Peyer's patch (tissue), 4 donors: ENCODE measurements around the gene TRMT61A. TPM values are rescaled to one million over a fixed set of nuclear protein-coding genes. Genes with fewer than 3 reads are reported as not detected.

ENCODE experiments used
- DNase-seq, 3 donors: peaks; one replicate each; pipeline ENCODE4 v3.0.0-alpha.2; 2017 to 2019
- H3K27ac ChIP-seq, 4 donors: fragments of 200-600 bp; sonication (generic); one replicate each; pipeline ENCODE4 v1.5.1; 2016 to 2019
- H3K27me3 ChIP-seq, 2 donors: fragments of 200-600 bp; sonication (generic); one replicate each; pipeline ENCODE4 v1.5.1; 2019
- H3K36me3 ChIP-seq, 3 donors: fragments of 200-600 bp; sonication (generic); one replicate each; pipeline ENCODE4 v1.5.1; 2016 to 2019
- H3K4me1 ChIP-seq, 4 donors: fragments of 200-600 bp; sonication (generic); one replicate each; pipeline ENCODE4 v1.5.1; 2016 to 2019
- H3K4me3 ChIP-seq, 4 donors: fragments of 200-600 bp; sonication (generic); 1 replicate in 3 of 4; 2 replicates in 1 of 4; pipeline ENCODE4 v1.5.1; 2016 to 2019; ENCODE audit warnings: mild to moderate bottlenecking in 1 of 4
- H3K9me3 ChIP-seq, 4 donors: fragments of 200-600 bp; sonication (generic); one replicate each; pipeline ENCODE4 v1.5.1; 2016 to 2019; ENCODE audit warnings: mild to moderate bottlenecking in 1 of 4
- POLR2A ChIP-seq, 2 donors: fragments of 450-650 bp; IDR thresholded peaks; one replicate each; pipeline ENCODE4 v1.5.1; 2017; ENCODE audit warnings: antibody characterized with exemption in 2 of 2, mild to moderate bottlenecking in 2 of 2, moderate library complexity in 2 of 2
- total RNA-seq, 4 donors: library from RNA; depleted of rRNA; stranded (reverse); fragments of >200 nt; gene quantifications; one replicate each; pipeline ENCODE4 v1.1.0, GENCODE V29; 2016
- TF ChIP-seq, protein P1 (sequence below), 6 experiments: fragments of 450-650 bp in 4 of 6; fragments of 200-600 bp in 2 of 6; sonication (generic) in 1 of 6; IDR thresholded peaks; one replicate each; pipeline ENCODE4 v1.5.1; 2017 to 2019; ENCODE audit warnings: antibody characterized with exemption in 6 of 6, mild to moderate bottlenecking in 3 of 6, moderate library complexity in 1 of 6

Gene TRMT61A
- total RNA-seq, 4 donors from 2014 or later, result 6.1 to 13.9 (median 8.7) TPM

DNA sequence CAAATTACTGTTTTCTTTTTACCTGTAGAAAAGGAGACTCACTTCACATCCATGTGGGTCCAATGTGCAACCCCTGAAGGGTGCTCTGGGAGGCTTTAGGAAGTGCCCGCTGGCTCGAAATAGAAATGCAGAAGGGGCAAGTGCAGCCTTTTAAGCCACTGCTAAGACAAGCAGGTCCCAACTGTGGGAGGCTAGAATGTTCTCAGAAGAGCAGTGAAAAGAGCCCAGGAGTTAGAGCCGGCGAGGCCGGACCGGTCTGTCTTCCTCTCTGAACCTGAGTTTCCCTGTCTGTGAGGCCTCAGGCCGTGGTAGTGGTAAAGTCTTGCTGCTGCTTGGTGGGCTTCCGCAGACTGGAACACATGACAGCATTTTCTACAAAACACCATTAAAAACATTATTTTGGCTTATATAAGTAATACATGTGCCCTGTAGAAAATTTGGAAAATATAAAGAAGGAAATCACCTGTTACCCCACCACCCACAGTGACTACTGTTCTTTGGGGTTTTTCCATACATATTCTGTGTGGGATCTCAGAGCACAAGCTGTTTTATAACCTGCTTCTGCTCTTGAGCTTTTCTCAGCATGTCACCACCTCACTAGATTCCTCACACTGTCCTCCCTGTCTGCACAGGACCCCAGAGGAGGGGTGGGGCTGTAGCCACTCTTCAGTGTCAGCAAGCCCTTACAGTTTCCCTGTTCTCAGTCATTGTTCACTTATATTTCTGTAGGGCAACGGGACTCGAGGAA, 12.4 kb upstream of the TRMT61A start:
- Histone ChIP-seq H3K4me1 (peaks cover 0 to 41% (median 9%) of the 10 kb centered on the region in 4 donors), H3K4me3 (no peak overlapping the region), H3K36me3 (peaks cover 0 to 1% (median 0%) of the 10 kb centered on the region in 3 donors), H3K27ac (no peak overlapping the region), H3K9me3 (no peaks in the 10 kb centered on the region), H3K27me3 (no peaks in the 10 kb centered on the region)
- peak in 1 of 3 donors; percentile 37 for DNase-seq
- TF ChIP-seq, protein P1, sequence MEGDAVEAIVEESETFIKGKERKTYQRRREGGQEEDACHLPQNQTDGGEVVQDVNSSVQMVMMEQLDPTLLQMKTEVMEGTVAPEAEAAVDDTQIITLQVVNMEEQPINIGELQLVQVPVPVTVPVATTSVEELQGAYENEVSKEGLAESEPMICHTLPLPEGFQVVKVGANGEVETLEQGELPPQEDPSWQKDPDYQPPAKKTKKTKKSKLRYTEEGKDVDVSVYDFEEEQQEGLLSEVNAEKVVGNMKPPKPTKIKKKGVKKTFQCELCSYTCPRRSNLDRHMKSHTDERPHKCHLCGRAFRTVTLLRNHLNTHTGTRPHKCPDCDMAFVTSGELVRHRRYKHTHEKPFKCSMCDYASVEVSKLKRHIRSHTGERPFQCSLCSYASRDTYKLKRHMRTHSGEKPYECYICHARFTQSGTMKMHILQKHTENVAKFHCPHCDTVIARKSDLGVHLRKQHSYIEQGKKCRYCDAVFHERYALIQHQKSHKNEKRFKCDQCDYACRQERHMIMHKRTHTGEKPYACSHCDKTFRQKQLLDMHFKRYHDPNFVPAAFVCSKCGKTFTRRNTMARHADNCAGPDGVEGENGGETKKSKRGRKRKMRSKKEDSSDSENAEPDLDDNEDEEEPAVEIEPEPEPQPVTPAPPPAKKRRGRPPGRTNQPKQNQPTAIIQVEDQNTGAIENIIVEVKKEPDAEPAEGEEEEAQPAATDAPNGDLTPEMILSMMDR (IDR thresholded peaks at IDR 0.05), result no peak
- no peak for TF ChIP-seq POLR2A (IDR thresholded peaks at IDR 0.05)

DNA sequence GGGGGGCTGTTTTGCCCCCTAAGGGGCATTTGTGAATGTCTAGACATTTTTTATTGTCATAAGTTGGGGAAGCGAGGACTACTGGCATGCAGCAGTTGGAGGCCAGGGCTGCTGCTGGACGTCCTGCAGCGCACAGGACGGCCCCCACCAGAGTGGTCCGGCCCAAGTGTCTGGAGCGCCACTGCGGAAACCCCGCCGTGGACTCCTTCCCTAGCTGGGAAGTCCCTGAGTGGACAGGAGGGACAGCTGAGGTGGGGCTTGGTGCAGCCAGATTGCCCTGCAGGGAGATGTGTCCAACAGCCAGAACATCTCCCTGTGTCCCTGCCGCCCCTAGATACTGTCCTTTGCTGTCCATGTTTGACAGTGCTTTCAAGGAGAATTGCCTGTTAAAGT, 11.8 kb upstream of the TRMT61A start:
- H3K27ac ChIP-seq, result no peak overlapping the region
- H3K4me3 ChIP-seq, result no peak overlapping the region
- DNase-seq, result peak in 1 of 3 donors; percentile 42
- H3K27me3 ChIP-seq, result peaks cover 0 to 5% of the 10 kb centered on the region in 2 donors
- TF ChIP-seq, protein P1 (IDR thresholded peaks at IDR 0.05), result no peak
- no peak for TF ChIP-seq POLR2A (IDR thresholded peaks at IDR 0.05)
- H3K4me1 ChIP-seq, result peaks cover 0 to 47% (median 13%) of the 10 kb centered on the region in 4 donors
- H3K9me3 ChIP-seq, result no peaks in the 10 kb centered on the region
- no peaks in the 10 kb centered on the region for H3K36me3 ChIP-seq

DNA sequence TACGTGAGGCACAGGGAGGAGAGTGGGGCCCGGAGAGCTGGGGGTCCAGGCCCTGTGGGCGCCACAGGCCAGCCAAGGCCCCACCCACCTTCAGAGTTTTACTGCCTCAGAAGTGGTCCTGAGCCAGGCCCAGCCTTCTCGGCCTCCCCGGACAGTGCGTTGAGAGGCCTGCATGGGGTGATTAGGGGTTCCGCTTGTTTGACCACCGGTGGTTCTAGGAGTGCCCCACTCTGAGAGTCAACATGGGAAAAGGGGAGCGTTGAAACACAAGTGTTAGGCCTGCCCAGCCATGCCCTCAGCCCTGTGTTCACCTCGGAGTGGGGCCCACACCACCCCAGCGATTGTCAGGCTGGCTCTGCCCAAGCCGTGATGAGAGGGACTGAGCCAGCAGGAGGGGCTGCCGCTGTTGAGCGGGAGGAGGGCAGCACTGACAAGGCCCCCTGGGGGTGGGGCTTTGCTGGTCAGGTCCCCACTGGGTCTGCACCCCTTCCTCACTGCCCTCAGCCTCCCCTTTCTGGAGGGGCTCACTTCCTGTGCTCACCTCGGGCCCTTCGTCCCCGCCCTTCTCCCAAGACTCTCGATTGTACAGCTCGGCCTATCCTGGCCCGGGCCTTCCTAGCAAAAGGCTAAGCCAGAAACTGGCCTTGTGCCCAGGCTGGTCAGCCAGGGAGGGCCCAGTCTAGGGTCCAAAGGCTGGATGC, 11.1 kb upstream of the TRMT61A start:
- no peaks in the 10 kb centered on the region for H3K36me3 ChIP-seq
- no peaks in the 10 kb centered on the region for H3K9me3 ChIP-seq
- TF ChIP-seq POLR2A (IDR thresholded peaks at IDR 0.05), result no peak
- TF ChIP-seq, protein P1 (IDR thresholded peaks at IDR 0.05), result no peak
- no peak overlapping the region for H3K4me3 ChIP-seq
- peak in 1 of 3 donors; percentile 40 for DNase-seq
- H3K27ac ChIP-seq, result peak overlapping the region in 1 of 4 donors; percentile 15
- peaks cover 0 to 48% (median 19%) of the 10 kb centered on the region in 4 donors for H3K4me1 ChIP-seq
- H3K27me3 ChIP-seq, result peaks cover 0 to 6% of the 10 kb centered on the region in 2 donors

DNA sequence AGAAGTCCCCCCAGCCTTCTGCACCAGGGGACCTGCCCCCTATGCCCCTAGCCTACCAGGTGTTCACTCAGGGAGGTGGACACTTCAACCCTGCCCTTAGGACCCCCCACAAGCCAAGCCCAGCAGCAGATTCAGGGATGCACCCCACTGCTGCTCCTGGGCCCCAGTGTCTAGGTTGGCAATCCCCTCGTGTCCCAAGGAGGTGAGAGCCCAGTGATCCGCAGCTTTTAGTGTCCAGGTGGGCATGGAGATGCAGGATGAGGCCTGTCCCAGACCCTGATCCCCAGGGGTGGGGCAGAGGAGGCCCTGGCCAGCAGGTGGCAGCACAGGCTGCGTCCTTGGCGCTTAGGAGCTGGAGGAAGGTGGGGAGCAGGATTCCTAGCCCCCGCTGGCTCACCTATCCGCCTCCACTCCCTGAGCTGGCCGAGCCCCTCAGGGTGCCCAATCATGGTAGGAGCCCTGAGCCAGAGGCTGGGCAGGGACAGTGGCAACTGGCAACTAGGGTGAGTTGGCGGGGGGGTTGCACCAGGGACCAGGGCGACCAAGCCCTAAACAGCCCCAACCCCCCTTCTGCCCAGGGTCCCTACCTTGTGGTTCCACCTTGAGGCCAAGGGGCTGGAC, 10.5 kb upstream of the TRMT61A start:
- no peaks in the 10 kb centered on the region for H3K9me3 ChIP-seq
- no peak overlapping the region for H3K4me3 ChIP-seq
- peaks cover 0 to 6% of the 10 kb centered on the region in 2 donors for H3K27me3 ChIP-seq
- peaks cover 0 to 52% (median 21%) of the 10 kb centered on the region in 4 donors for H3K4me1 ChIP-seq
- H3K36me3 ChIP-seq, result no peaks in the 10 kb centered on the region
- no peak for TF ChIP-seq POLR2A (IDR thresholded peaks at IDR 0.05)
- TF ChIP-seq, protein P1 (IDR thresholded peaks at IDR 0.05), result peak; percentile 66 to 91 (median 86)
- peak overlapping the region in 1 of 4 donors; percentile 15 for H3K27ac ChIP-seq
- DNase-seq, result peak; percentile 53 to 82 (median 79)

DNA sequence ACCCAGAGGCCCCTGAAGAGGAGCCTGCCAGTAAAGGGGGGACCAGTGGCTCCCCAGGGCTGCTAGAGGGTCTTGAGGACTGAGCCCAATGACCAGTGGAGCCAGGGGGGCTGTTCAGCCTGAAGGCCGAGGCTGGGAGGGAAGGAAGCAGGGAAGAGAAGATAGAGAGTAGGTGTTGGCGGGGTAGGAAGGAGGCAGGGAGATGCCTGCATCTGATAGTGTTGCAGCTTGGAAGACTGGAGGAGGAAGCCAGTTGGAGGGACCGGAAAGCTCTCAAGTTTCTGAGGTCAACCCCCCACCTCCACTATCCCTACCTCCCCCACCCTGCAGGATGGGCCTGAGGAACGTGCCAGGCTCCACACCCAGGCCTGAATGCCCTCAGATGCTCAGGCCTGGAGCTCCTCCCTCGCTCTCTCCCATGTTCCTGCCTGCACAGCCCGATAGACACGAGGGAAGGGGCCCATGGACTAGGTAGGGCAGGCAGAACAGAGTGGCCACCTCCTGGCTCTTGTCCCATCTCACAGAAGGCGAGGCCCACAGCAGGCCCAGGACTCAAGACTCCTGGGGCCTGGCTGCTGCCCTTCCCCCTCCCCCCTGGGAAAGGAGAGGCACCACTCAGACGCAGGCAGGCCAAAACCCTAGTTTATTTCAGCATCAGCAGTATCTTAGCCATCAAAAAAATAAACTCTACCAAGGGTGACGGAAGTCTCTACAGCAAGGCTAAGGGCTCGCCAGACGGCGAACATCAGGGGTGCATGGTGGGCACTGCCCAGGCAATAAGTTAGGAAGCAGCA, 9.8 kb upstream of the TRMT61A start:
- H3K4me3 ChIP-seq, result no peak overlapping the region
- H3K36me3 ChIP-seq, result no peaks in the 10 kb centered on the region
- peaks cover 0 to 6% of the 10 kb centered on the region in 2 donors for H3K27me3 ChIP-seq
- DNase-seq, result peak in 1 of 3 donors; percentile 51
- H3K4me1 ChIP-seq, result peaks cover 0 to 52% (median 21%) of the 10 kb centered on the region in 4 donors
- TF ChIP-seq, protein P1 (IDR thresholded peaks at IDR 0.05), result no peak
- TF ChIP-seq POLR2A (IDR thresholded peaks at IDR 0.05), result no peak
- H3K27ac ChIP-seq, result peak overlapping the region in 1 of 4 donors; percentile 6
- H3K9me3 ChIP-seq, result no peaks in the 10 kb centered on the region
